Stimulated activated CD4-positive, alpha-beta T cell treated with anti-CD3 and anti-CD28 coated beads, Interleukin-1b, Interleukin-23, amount 100 ng/mL, for 4 hours (primary cell): ENCODE results near the gene TUT1.
"Not testable (repeated sequence)": the region's sequence is repeated elsewhere in the genome, so short reads cannot be mapped to it uniquely, and the experiment has no call there.

ENCODE experiments used
- DNase-seq, 2 donors: peaks; one replicate each; pipeline ENCODE4 v3.0.0-alpha.2; 2020; ENCODE audit warnings: low read depth in 2 of 2

TUT1 gene

DNA sequence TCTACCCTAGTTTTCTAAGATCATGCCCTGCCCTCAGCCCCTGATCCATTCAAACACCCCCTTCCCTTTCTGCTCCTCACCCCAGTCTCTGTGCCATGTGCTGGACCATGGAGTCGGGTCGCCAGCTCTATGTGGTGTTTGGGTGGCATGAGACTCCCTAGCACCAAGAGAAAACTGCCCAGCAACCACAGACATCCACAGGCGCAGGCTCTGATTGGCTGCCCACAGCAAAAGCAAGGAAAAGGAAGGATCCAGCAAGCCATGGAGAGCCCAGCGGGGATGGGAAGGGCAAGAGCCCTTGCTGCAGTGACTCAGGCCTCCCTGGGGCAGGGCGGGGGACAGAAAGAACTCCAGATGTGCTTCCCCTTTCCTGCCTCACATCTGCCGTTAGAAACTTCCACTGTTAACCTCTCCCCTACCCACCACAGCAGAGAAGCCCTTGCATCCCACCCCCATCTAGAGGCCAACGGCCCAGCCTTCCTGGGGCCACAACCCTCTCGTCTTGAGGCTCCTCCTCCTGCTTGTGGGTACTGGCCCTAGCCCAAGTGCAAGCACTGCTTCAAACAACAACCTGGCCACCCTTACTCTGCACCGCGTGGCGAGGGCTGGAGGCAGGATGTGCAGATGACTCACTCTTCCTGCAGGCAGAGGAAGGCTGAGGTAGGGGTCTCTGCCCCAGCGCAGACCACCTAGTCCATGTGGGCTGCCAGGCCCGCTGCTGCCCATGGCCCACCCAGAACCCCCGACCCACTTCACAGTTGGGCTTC is 35.0 kb downstream of the TUT1 start:
- peak in 1 of 2 donors; percentile 51 for DNase-seq

DNA sequence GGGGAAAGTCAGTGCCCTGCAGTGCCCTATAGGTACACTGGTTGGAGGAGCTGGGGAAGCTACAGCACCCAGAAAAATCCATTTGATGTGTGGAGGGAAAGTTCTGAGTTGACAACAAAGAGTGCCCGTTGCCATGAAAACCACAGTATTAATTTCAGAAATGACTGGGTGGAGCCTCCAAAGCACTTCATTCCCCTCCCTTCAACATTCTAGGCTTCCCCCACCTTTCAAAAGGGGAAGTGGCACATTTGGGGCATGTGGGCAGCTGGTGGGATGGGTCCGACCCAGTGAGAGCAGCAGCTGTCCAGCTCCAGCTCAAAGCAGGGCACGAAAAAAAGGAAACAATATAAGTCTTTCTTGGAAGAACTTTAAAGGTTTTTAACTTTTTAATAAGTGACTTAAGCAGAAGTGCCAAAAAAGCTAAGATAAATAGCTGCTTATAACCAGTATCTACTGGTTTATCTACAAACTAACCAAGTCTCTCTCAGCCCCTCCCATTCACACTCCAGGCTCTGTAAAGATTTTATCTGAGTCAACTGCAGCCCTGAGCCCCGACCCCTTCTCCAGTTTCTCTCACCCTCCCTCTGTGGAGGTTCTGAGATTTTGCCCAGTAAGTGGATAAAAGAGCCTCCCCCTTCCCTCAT is 35.7 kb downstream of the TUT1 start:
- DNase-seq = no peak

DNA sequence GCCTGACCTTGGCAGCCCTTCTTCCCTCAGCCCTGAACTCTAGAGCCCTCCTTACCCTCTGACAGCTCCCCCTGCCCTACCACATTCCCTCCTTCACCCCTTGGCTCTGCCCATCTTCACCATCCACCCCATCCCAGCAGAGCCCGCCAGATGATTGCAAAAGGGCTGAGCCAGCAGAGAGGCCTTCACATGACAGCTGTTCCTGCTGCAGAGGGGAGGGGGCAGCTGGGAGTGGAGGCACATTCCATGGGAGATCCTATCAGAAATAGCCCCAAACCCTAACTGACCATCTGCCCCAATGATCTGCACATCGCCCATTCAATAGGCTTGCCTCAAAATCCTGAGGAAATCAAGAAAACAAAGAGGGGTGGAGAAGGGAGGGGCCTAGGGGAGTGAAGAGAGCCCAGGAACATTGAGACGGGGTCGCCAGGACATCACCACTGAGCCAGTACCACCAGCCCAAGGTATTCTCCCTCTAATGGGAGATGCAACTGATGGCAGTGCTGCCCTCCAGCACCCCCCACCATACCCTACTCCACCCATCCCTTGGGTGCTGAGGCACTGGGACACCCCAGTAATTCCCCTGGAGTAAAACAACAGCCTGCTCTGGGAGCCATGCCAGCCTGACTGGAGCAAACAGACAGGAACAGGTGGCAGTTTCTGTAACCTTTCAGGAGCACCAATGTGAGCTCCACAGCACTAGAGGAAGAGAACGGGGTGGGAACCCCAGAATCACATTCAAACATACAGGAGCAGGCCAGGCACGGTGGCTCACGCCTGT is 36.7 kb downstream of the TUT1 start:
- no peak for DNase-seq

DNA sequence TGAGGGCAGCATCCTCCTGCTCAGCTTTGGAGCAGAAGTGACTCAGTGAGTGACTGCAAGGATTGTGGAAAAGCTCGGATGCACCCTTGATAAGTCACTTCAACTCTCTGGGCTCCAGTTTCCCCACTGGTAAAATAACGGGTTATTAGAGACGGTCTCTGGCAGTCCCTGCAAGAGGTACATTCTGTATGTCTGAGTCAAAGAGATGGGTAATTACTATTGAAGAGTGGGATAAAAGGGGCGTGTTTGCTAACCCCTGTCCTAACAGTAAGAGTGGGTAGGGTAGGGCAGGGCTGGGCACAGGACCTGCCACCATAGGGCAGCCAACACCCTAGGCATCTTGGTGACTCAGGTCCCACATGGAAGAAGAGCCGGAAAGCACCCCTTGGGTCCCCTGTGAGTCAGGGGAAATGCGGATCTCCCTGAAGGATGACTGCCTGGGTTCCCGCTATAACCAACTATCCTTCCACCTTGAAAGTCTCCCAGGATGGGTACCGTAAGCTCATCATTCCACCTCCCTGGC is 37.4 kb downstream of the TUT1 start:
- DNase-seq = no peak

DNA sequence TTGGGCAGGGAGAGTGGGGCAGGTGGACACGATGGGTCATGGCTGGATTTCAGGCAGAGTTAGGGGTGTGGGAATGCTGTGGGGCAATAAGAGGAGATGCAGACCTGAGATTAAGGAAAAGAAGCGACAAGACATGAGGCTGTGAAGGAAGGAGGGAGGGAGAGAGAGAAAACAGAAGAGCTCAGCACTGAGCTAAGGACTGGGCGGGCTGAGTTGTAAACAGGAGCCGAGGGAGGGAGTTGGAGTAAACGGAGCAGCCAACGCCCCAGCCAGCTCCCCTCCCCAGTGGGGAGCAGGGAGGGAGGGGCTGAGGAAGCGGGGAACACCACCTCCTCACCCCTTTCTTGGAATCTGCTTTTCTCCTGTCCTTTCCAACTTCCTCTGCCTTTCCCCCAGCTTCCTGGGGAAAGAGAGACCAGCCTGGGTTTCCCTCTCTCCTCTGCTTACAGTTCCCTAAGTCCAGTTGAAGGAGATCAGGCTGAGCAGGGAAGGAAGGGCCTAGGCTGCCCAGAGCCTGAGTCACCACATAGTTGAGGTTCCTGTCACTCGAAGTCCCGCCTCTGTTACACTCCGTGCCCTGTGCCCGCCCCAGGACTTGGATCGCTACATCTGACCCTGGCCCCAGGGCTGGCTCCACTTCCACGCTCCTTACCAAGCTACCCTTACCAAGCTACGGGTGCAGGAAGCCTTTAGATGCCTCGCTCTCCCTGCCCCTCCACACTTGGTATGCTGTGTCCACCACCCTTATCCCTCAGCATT is 38.1 kb downstream of the TUT1 start:
- DNase-seq = no peak

GRCh38 chr11:62552485-62553079 is 38.7 kb downstream of the TUT1 start:
- no peak for DNase-seq

GRCh38 chr11:62550478-62550877 is 40.8 kb downstream of the TUT1 start:
- DNase-seq = not testable (repeated sequence)

GRCh38 chr11:62548545-62549335 is 42.6 kb downstream of the TUT1 start:
- DNase-seq = no peak

DNA sequence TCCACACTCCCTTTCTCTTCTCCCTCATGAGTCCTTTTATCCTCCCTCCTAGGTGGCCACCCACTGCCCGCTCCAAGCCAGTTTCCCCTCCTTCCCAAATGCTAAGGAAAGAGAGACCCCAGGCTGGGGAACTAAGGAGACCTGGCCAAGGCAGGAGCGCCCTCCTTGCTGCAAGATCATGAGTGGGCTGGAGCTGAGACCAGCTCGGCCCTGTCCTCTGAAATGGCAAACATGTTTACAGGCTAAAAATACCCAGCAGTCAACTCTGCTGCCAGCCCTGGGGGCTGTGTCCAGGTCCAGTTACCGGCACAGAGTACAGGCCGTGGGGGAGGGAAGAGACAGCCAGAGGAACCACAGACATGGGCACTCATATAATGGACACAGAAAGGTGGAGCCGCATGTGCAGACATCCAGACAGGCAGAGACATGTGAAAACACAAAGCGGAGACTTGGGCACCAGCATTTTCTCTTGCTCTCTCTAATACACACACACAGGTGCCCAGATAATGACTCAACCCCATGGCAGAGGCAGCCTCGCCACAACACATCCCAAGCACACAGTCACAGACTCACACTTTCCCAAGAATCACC is 43.5 kb downstream of the TUT1 start:
- no peak for DNase-seq

DNA sequence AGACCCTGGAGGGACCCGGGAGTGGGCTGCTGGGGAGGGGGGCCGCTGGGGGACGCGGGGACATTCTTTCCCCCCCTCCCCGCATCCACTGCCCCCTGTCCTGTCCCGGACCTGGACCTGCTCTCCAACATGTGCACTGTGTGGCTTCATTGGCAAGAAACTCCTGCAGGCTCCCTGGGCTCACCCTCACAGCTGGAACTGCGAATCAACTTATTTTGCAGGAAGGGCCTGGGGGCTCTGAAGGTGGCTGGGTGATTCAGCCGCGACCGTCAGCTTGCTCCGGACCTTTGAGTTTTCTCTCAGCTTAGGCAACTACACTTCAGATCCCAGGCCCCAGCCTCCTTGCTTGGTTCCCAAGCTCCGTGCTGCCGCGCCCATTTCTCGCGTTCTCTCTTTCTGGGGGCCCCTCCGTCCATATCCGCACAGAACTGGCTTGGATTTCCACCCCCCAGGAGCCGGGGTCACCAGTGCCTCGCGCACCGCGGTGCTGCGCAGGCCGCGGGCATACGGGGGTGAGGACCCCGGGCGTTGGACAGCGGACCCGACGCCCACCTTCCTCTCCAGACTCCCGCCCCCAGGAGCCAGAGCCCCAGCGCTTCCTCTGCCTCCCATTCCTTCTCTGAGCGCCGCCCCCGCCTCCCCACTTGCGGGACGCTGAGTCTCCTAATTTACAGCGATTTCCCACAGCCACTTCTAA is 44.2 kb downstream of the TUT1 start:
- no peak for DNase-seq

GRCh38 chr11:62546244-62546928 is 44.9 kb downstream of the TUT1 start, which contains the start of gene AHNAK:
AHNAK (minus strand) TSS chr11:62546806; CDS start chr11:62536098, 10,708 bp downstream.
- peak in 1 of 2 donors; percentile 54 for DNase-seq

DNA sequence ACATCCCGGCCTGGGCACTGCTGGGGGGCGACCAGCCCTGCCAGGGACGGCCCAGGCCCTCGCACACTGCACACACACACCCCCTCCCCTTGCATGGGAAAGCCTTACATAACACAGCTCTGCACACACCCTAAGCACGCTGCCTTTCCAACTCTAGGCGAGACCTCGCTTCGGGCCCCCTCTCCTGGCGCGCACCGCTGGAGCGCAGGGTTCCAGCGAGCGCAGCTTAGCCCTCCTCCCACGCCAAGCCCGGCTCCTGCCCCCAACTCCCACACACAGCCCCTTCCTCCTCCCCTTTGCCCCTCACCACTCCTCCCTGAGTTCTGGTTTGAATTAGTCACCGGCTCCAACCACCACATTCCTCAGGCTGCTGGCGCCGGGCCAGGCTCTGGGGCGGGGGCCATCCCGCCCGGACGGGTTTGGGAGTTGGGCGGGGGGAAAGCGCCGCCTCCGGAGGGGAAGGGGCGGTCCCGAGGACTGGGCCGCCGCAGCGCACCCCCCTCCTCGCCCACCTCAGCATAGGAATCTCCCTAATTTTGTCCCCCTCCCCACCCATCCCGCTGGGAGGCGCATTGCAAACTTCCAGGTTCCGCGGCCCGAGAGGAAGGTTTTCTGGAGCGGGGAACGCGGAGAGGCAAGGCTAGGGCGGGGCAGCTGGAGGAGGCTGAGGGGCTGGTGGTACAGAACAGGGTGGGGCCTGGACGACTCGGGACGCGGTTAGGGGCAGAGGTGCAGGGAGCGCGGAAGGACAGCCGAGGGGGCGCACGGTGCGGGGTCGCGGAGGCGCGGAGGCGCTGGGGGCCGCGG is 45.7 kb downstream of the TUT1 start:
- peak; percentile 47 to 53 for DNase-seq

GRCh38 chr11:62544581-62545436 is 46.5 kb downstream of the TUT1 start:
- no peak for DNase-seq

- no peak for DNase-seq
These were observed 47.5 kb downstream of the TUT1 start for GRCh38 chr11:62543680-62544444.

DNA sequence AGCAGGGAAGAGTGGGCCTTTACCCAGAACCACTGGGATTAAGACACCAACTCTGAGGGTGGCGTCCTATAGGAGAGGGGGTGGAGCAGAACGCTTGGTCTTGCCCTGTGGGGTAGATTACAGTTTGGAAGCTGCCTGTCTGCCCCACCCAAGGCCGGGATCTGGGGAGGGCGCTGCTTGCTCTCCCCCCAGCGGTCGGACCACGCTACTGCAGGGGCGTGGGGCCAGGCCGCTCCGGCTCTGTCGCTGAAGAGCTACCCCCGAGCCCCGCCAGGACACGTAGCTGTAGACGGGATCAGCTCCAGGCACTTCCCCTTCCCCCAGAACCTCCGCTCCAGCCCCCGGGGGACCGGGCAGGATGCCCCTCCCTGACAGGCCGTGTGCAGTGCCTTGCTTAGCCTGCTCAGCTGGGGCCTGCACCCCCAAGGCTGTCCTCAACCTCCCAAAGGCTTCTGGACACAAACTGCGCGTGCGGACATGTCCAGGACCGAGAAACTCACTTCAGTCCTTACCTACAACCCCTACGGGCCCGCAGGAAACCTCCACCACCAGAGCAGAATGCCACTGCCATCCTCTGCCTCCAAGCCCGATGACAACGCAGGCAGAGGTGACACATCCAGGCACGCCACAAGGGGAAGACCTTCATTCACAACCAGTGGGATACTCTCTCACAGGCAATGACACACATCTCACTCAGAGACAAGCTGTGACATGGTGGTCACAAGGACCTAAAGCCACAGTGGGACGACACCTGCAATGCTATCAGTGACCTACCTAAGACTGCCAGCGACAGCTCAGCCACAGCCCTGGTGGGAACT is 48.4 kb downstream of the TUT1 start:
- peak; percentile 60 to 70 for DNase-seq
